GM19193 (cell line): Measurements from ENCODE around the gene DNAJA4.

Experiments used
- POLR2A ChIP-seq: IDR thresholded peaks from 4 replicates; pipeline ENCODE4 v1.6.1; 2011; ENCODE audit not compliant: insufficient read depth, insufficient read length; ENCODE audit errors: extremely low read depth

The DNAJA4 gene

DNA sequence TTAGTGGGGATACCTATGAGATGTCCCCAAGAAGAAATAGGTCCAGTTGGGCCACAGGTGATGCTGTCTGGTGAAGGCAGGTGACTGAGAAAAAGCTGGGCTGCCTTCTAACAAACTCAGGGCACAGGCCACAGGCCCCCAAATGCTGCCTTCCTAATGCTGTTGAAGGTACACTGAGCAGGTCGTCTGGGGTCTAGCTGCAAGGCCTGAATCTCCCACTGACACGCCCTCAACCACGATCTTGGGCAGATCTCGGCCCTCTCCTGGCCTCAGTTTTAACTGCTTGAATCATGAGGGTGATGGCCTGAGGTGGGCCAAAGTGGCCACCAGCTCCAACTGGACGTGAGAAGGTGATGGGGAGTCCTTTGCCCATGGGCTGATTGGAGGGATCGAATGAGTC is 27.9 kb upstream of the DNAJA4 start:
- TF ChIP-seq POLR2A = no peak

DNA sequence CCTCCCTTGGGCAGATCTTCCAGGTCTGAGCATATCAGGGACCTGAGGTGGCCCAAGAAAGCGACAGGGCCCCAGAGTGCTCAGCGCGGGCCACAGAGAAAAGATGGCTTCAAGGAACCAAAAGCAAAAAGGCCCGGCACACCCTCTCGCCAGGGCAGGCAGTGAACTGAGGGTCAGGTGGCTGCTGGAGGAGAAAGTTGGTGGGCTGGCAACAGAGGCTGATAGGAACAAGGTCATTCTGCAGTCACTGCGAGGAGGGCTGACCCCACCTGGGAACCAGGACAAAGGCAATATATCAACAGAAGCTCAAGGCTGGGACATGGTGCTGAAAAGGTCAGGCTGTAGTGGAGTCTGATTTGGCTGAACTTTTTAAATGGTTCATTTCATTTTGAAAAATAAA is 27.2 kb upstream of the DNAJA4 start:
- no peak for TF ChIP-seq POLR2A

DNA sequence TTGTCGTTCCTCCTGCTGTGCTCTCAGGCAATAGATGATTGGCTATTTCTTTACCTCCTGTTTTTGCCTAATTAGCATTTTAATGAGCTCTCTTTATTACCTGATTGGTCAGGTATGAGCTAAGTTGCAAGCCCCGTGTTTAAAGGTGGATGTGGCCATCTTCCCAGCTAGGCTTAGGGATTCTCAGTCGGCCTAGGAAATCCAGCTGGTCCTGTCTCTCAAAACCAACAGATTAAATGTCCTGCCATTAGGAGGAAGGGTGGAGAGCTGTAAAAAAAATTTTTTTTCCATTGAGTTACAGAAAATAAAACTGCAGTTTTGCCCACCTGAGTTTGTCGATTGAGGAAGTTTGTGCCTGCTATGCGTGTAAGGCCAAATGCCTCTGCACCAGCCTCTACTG is 24.6 kb upstream of the DNAJA4 start:
- TF ChIP-seq POLR2A = no peak

DNA sequence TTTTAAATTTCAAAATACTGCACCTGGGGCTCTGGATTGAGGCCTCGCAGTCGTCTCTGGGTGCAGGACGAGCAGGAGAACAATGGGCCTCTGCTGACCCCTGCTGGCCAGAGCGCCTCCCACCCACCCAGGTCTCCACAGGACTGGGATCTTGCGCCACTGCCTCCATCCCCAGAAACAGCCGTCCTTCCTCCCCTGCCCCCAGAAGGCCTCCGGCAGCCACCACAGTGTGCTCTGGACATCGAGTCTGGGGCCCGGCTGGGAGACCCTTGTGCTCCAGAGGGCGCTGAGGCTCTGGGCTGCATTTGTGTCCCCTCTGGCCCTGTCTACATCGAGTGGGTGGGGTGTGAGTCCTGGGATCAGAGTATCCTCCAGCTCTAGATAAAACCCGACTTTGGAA is 23.3 kb upstream of the DNAJA4 start:
- TF ChIP-seq POLR2A = no peak

DNA sequence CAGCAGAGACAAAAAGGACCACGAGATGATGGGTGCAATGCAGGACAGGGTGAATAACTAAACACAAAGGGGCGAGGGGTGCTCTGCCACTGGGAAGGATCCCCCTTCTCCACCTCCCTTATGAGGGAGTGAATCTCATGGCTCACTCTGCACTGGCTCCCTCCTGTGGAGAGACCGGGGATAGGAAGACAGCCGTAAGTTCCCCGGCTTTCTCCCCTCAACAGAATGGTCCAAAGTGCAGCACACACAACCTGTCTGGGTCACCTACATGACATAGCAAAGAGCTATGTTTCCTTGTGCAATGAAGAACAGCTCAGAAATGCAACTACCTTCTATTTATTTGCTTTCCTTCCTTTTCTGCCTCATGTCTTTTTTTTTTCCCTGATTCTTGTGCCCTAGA is 22.2 kb upstream of the DNAJA4 start:
- TF ChIP-seq POLR2A = no peak

DNA sequence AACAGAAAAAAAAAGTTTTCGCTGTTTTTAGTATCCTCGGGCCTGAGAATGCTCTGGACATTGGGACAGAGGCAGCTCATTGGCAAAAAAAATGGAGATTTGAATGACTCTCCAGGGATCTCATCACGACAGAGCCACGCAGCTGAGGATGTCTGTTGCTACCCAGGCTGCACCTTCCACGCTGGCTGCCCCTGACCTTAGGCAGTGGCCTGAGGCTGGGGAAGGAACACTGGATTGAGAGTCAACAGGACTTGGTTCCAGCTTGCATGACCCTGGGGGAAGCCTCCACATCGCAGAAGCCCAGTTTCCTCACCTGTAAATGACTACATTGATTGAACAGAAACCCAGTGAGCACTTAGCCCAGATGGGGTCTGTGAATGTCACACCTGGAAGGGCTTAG is 21.3 kb upstream of the DNAJA4 start:
- TF ChIP-seq POLR2A = no peak

DNA sequence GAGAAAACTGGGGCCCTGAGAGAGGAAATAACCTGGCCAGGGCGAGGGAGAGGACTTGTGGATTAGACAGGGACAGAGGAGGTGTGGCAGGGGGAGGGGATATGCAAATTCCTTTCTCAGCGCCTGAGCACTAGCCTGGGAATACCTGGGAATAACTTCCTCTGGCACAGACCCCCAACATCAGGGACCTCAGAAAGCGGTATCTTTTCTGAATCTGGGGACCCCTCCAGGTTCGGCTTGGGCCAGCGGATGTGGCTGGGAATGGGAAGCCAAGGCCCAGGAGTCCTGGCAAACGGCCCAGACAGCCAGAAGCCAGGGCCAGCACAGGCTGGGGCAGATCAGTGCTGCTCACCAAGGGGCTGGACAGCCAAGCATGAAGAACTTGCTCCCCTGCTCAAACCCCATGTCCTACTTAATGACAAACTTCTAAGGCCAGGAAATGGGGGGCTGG is 20.8 kb upstream of the DNAJA4 start:
- TF ChIP-seq POLR2A = no peak

DNA sequence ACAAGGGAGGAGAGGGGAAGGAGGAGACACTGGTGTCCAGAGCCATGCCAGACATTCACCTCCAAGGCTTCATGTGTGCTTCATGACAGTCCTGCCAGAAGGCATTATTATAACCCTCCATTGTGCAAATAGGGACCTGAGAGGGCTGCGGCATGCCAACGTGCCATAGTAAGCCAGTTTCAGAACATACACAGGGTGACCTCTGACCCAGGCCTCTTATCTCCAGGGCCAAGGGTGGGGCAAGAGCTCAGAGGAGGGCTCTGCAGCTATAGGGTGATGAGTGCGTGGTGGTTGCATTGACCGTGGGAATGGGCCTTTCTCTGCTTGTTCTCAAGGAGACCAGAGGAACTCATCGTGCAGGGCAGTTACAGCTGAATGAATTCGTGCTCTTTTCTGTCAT is 20.3 kb upstream of the DNAJA4 start:
- no peak for TF ChIP-seq POLR2A

DNA sequence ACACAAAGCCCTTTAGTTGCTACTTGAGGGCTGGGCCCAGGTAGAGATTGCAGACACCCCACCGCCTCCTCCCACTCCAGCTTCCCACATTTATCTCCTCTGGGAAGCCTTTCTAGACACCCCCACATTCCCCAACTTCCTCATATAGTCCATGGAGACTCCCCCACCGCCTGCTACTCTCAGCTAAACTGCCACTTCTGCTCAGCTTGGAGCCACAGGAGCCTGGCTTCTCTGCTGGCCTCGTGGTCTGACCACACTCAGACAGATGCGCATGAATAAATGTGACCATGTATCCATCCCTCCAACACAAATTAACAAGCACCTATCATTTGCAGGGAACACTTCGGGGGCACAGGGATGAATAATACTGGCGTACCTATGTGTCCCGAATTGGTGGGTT is 19.5 kb upstream of the DNAJA4 start:
- TF ChIP-seq POLR2A = no peak

DNA sequence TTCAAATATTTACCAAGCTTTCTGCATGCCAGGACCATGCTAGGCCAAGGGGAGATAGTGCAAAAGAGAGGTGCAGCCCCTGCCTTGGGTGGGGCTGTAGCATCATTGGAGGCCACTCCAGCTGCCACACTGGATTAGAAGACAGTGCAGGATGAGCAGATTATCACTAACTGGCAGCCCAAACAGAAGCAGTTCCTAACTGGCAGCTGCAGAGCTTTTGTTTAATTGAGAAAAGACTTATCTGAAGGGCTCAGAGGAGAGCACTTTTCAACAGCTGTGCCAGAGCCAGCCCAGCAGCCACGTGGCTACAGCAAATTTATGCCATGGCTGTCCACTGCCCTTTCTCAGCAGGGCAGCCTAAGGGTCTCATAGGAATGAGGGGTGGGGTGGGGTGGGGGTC is 16.5 kb upstream of the DNAJA4 start:
- no peak for TF ChIP-seq POLR2A

DNA sequence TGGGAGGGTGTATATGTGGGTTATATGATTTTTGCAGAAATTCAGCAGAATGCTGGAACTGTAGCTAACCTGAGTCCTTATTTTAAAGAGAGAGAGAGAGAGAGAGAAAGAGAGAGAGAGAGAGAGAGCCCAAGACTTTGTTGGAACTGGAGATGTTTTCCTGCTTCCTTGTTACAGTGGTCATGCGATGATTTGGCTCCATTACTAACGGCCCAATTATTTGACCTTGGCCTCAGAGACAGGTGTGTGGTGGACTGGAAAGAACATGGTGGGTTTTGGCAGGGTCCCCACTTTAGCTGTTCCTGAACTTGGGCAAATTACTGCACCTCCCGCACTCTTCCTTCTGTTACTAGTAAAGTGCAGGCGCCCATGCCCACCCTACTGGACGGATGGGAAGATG is 15.2 kb upstream of the DNAJA4 start:
- TF ChIP-seq POLR2A = no peak

DNA sequence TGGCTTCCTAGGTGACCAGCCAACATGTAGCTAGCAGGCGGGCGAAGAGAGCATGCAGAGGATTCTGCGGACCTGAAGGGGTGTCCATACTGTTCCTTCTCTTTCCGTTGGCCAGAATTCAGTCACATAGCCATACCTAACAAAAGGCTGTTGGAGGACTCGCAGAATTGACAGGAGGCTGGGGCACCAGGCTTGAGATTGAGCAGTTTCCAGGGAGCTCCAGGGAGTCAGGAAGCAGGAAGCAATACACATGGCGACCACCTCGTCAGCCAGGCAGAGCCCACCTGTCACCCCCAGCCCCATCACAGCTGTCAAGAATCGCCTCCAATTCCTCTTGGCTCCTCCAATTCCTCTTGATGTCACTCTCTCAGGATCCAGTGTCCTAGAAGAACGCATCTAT is 13.2 kb upstream of the DNAJA4 start:
- no peak for TF ChIP-seq POLR2A

DNA sequence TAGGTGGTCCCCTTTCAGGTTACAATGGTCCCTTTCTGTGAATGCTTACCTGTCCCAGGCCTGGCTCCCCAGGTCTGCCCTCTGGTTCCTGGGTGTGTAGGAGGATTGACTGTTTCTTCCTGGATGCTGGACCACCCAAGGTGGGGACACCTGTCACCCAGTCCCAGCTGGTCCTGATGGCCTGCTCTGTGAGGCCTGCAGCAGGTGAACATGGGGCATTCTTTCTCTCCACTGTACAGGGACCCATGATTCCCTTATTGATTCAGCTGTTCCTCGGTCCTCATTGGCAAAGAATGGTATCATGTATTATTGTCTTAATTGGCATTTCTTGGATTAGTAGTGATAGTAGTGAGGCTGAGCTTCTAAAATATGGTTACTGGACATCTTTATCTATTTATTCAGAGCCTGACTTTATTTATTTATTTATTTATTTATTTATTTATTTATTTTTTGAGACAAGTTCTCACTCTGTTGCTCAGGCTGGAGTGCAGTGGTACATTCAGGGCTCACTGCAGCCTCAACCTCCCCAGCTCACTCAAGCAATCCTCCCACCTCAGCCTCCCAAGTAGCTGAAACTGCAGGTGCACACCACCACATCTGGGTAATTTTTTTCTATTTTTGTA is 8.8 kb upstream of the DNAJA4 start:
- no peak for TF ChIP-seq POLR2A

DNA sequence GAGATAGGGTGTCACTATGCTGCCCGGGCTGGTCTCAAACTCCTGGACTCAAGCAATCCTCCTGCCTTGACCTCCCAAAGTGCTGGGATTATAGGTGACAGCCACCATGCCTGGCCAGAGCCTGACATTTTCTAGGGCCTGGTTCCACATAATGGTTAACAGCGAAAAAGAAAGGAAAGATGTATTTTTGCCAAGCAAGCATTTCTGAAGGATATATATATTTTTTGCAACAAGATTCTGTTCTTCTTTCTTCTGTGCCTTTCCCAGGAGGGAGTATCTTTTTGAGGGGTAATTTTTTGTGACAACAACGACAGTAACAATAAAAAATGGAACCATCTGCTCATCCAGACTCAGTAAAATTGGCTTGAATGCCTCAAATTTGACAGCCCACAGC is 8.3 kb upstream of the DNAJA4 start:
- TF ChIP-seq POLR2A = no peak

DNA sequence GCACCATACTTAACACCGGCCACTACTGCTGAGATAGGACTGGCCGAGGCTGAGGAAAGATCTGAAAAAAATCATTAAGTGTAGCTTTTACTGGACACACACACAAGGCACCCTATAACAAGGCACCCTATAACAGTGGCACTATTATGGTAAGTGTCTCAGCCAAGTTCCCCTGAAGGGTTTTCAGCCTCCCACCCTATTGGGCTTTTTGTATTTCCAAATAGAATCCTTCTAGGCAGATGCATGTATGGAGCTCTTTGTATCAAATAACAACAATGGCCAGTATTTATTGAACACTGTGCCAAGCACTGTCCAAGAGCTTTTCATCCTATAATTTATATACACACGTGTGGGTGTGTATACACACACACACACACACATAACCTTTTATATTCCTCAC is 6.7 kb upstream of the DNAJA4 start:
- no peak for TF ChIP-seq POLR2A

DNA sequence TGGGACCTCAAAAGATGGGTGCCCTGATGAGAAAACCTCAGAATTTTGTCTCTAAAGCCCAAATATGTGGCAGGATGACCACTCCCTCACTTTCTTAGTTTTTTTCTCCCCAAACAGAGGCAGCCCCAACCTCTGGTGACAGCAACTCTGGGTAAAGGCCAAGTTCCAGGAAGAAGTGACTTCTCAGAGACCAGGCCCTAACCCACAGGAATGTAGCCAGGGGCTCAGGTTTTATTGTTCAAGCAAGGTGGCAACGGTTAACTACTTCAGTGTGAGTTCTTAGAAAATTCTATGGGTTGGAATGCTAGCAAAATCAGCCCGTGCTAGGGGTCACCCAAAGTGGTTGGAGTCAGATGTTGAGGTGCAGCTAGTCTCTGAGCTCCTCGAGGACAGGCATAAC is 5.1 kb upstream of the DNAJA4 start:
- TF ChIP-seq POLR2A = no peak

DNA sequence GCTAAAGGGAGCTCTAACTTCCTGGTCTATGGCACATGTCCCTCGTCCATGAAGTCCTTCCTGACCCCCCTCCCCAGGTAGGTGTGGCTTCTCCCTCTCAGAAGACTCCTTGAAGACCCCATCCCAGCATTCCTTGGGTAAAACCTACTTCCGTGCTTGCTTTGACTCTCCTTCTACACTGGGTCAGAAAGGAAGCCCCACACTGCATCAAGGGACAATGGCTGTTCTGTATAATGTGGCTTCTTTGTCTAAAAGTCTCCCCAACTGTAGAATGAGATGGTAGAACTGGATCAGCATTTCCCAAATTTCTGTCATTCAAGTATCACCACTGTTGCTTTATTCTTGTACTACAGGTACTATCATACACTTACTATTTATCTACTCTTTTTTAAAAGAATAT is 3.9 kb upstream of the DNAJA4 start:
- TF ChIP-seq POLR2A = no peak
